GM12892 (cell line): ENCODE data around the gene AGXT.

ENCODE experiments used
- DNase-seq: peaks from one replicate; pipeline ENCODE4 v3.0.0; 2011; ENCODE audit not compliant: insufficient read length
- FAIRE-seq: peaks from 2 replicates; lab custom pipeline; 2011; peaks lifted over from hg19 to GRCh38; lab: Jason Lieb, UNC
- POLR2A ChIP-seq: IDR thresholded peaks from 2 replicates; pipeline ENCODE4 v1.6.1; 2011; ENCODE audit warnings: low read depth, low read length, control low read depth
- POLR2AphosphoS5 ChIP-seq: IDR thresholded peaks from 2 replicates; pipeline ENCODE4 v1.6.1; 2011; ENCODE audit warnings: low read depth, low read length, control low read depth
- TAF1 ChIP-seq: IDR thresholded peaks from 2 replicates; pipeline ENCODE4 v1.6.1; 2011; ENCODE audit warnings: low read depth, mild to moderate bottlenecking, control low read depth, low read length, borderline replicate concordance

AGXT gene

GRCh38 chr2:240900141-240900860 is 31.7 kb downstream of the AGXT start:
- DNase-seq, result no peak
- no peak for TF ChIP-seq POLR2A
- TF ChIP-seq TAF1, result no peak
- no peak for TF ChIP-seq POLR2AphosphoS5
- no peak for FAIRE-seq

DNA sequence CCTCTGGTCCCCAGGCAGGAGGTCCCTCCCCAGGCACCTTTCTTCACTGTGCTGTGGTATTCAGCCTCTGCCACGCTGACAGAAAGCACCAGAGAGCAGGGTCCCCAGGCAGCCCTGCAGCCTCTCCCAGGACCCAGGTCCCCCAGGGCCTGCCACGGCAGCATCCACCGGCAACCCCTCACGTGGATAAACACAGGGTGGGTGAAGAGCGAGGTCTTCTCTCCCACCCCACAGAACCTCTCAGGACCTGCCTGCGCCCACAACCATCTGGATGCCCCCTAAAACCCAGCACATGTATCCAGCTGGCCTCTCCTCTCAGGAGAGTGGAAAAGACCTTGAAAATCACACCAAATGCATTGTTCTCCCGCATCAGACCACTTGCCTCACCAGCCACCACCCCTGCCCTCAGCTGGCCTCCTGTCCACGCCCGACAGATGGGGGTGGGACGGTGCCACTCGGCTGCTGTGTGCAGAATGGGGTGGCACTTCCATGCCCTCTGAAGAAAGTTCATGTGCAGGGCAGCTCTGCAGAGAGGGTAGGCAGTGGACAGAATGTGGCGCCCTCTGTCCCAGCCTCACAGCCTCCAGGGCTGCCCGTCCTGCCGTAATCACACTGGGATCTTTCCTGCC is 33.5 kb downstream of the AGXT start:
- no peak for DNase-seq
- no peak for FAIRE-seq
- TF ChIP-seq POLR2A, result no peak
- no peak for TF ChIP-seq POLR2AphosphoS5
- TF ChIP-seq TAF1, result no peak

DNA sequence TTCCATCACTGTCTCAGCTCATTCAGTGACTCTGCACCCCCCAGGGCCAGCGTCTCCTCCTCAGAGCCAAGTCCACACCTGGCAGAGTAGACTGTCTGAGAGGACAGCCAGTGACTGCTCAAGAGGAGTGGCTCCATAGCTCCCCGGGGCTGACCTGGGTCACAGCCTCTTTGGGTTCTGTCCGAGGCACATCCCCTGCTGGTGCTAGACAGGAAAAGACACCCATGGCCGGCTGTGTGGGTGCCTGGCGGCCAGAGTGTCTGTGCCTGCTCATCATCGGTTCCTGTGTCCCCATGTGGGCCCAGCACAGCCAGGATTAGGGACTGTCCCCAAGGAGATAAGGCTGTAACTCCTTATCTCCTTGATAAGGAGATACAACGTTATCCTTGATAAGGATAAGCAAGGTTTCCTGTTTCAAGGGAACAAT is 34.0 kb downstream of the AGXT start:
- DNase-seq, result no peak

DNA sequence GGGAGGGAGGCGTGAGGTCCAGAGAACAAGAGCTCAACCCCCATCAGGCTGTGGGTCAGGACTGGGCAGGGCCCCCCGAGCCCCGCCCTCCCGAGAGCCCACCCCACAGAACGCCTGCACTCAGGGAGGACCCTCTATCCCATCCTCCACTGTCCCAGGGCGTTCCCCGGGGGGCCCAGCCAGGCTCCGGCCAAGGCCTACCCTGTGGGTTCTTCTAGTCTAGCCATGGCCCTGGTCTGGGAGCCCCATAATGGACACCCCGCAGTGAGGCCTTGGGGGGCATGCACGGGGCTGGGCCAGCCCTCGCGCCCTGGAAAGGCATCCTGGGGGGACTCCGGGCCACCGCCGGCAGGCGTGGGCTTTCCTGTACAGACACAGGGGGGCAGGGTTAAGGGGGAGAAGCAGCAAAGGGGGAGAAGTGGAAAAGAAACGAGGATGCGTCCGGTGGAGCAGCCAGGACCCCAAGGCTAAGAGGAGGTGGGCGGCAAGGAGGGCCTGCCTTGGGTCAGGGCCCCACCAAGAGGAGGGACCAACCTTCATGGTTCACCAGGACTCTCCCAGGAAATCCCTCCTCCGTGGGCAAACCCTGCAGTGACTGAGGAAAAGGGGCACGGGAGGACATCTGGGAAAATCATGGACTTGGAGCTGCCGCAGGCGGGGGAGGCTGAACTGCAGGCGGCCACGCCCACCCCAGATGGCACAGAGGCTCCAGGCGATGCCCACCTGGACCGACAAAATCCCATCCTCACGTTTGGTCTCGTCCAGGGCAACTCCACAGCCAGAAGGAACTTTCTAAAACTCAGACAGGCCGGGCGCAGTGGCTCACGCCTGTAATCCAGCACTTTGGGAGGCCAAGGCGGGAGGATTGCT is 34.8 kb downstream of the AGXT start:
- TF ChIP-seq POLR2AphosphoS5 (no peak), POLR2A (no peak), TAF1 (no peak)
- no peak for DNase-seq
- no peak for FAIRE-seq

More for the DNA sequence above, 34.0 kb downstream of the AGXT start:
- no peak for FAIRE-seq
- TF ChIP-seq TAF1, result no peak
- no peak for TF ChIP-seq POLR2AphosphoS5
- no peak for TF ChIP-seq POLR2A

GRCh38 chr2:240904216-240905175 is 35.9 kb downstream of the AGXT start:
- no peak for FAIRE-seq
- no peak for TF ChIP-seq POLR2AphosphoS5
- TF ChIP-seq TAF1, result no peak
- TF ChIP-seq POLR2A, result no peak

DNA sequence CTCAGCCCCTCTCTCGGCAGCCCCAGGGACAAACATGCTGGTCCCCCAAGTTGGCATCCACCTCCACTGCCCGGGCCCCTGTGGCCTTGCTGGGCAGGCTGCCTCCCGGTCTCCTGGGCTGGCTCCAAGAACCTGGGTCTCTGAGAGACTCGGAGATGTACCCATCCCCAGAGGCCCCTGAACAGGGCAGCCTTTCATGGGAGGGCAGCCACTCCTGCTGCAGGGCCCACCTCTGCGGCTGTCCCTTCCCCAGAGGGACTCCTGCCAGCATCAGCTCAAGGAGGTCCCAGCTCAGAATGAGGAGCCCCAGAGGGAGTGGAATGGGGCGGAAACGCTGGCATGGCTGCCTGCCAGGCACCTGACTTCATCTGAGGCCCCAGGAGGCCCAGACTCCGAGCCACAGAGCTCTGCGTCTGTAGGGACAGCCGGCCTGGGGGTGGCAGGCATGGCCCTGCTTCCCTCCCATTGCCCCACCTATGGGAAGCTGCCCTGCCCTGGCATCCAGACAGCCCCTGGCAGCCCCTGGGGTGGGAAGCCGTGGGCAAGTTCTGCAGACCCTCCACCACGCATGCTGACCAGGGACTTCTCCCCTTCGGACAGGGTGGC is 36.7 kb downstream of the AGXT start:
- DNase-seq (no peak), FAIRE-seq (no peak)
- TF ChIP-seq POLR2A, result no peak
- TF ChIP-seq POLR2AphosphoS5, result no peak
- no peak for TF ChIP-seq TAF1

More at GRCh38 chr2:240904216-240905175, 35.9 kb downstream of the AGXT start:
- DNase-seq, result no peak

DNA sequence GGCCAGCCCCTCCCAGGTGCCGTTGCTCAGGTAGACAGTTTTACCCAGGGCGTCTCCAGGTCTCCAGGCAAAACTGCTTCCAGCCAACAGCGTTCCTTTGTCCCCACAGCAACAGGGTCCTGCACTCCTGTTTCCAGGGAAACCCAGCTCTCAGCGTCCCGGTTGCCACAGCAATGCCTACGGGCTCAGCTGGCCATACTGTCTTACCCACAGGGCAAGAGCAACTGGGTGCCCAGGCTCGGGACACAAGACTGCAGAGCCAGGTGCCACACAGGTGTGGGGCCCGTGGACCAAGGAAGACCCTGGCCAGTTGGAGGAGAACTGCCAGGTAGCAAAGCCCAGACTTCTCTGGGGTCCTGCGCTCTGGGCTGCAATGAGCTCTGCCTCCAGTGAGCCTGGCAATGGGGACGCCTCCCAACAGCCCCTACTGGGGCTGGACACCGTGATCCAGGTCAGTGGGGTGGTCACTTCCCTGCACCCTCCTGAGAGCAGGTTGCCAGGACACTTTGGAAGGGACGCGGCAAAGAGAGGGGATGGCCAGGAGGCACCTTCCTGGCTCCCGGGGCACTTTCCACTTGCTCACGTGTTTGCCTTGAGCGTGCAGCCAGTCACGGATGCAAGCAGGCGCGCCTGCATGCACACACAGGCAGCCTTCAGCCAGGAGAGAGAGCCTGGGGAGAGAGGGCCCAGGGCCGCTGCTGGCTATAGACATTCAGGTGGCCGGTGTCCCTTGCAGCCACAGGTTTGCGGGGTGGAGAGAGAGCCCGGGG is 37.7 kb downstream of the AGXT start, which contains the start of gene CROCC2:
Gene CROCC2 (plus strand): TSS at position 196 of the 770 bp plus-strand sequence. CDS start 178 bp downstream, at position 374.
- FAIRE-seq (no peak), DNase-seq (no peak)
- TF ChIP-seq POLR2AphosphoS5 (no peak), TAF1 (no peak), POLR2A (no peak)

DNA sequence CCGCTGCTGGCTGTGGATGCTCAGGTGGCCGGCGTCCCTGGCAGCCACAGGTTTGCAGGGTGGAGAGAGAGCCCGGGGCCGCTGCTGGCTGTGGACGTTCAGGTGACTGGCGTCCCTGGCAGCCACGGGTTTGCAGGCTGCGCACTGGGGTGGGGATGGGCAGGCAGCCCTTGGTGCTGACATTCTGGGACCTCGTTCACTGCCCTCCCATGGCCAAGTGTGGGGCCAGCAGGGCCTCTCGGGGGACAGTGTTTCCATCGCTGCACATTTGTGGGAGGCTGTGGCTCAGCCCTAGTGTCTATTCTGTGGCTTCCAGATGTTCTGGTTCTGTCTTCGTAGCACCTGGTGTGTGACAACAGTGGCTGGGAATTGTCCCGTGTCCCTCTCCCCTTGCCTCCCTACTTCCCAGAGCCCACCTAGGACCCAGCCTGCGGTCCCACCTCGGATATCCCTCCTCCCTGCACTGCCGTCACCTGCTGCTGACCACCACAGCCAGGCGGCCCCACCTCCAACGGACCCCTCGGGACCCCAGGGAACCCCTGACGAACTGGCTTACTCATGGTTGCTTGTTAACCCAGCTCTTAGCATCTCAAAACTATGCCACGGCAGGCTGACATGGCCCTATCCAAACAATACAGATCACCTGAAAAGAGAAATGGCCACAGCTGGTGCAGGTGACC is 38.4 kb downstream of the AGXT start:
- FAIRE-seq (no peak), DNase-seq (no peak)
- TF ChIP-seq POLR2A (no peak), TAF1 (no peak), POLR2AphosphoS5 (no peak)

DNA sequence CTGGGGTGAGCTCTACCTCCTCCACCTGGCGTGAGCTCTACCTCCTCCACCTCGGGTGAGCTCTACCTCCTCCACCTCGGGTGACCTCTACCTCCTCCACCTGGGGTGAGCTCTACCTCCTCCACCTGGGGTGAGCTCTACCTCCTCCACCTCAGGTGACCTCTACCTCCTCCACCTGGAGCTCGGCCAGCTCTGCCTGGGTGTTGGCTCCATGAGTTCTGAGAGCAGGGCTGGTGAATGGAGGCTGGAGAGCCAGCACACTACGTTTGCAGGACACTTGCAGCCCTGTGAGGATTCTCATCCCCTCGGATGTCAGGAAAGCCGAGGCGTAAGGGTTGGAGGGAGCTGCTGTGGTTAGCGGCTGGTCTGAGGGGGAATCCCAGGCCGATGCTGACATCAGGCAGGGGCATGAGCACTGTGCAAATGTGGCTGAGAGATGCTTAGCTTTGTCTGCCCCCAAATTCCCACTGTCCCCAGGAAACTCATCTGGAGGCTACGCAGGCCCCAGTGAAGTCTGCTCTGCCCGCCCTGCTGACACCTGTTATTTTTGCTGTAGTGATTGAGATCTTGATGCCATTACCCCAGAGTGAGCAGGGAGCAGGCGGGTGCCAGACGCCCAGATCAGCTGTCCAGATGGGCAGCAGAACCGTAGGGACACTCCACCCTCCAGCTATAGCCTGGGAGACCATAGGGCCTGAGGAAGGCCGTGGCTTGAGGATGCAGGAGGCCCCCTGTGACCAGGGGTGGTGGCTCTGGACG is 40.8 kb downstream of the AGXT start:
- DNase-seq (no peak), FAIRE-seq (no peak)
- TF ChIP-seq POLR2A, result no peak
- TF ChIP-seq TAF1, result no peak
- TF ChIP-seq POLR2AphosphoS5, result no peak
